Measurements from ENCODE around the gene TYW3.

DNA sequence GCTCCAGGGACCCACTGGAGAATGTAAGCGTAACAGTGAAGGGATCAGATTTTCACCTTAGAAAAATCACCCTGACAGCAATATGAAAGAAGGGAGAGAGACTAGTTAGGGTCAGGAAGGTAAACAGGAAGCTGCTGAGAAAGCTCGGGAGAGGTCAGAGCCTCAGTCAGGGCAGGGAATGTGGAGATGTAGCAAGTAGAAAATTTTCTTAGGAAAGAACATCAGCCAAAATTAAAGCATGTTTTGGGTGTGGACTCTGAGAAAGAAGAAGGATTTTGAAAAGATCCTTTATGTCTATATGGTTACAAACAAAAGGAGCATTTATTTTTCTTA is 42.6 kb upstream of the TYW3 start:
- TF ChIP-seq, protein P1, sequence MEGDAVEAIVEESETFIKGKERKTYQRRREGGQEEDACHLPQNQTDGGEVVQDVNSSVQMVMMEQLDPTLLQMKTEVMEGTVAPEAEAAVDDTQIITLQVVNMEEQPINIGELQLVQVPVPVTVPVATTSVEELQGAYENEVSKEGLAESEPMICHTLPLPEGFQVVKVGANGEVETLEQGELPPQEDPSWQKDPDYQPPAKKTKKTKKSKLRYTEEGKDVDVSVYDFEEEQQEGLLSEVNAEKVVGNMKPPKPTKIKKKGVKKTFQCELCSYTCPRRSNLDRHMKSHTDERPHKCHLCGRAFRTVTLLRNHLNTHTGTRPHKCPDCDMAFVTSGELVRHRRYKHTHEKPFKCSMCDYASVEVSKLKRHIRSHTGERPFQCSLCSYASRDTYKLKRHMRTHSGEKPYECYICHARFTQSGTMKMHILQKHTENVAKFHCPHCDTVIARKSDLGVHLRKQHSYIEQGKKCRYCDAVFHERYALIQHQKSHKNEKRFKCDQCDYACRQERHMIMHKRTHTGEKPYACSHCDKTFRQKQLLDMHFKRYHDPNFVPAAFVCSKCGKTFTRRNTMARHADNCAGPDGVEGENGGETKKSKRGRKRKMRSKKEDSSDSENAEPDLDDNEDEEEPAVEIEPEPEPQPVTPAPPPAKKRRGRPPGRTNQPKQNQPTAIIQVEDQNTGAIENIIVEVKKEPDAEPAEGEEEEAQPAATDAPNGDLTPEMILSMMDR (tag by site-specific recombination; IDR thresholded peaks at IDR 0.05): no peak
- TF ChIP-seq ZNF24 (tag by site-specific recombination; IDR thresholded peaks at IDR 0.05) (no peak), ZBTB20 (tag by site-specific recombination; IDR thresholded peaks at IDR 0.05) (no peak), BCL11A (tag by site-specific recombination; IDR thresholded peaks at IDR 0.05; ENCODE audit: low read depth) (no peak), ZNF211 (tag by site-specific recombination; IDR thresholded peaks at IDR 0.05; ENCODE audit: low read depth) (no peak)
- TF ChIP-seq, protein P2, sequence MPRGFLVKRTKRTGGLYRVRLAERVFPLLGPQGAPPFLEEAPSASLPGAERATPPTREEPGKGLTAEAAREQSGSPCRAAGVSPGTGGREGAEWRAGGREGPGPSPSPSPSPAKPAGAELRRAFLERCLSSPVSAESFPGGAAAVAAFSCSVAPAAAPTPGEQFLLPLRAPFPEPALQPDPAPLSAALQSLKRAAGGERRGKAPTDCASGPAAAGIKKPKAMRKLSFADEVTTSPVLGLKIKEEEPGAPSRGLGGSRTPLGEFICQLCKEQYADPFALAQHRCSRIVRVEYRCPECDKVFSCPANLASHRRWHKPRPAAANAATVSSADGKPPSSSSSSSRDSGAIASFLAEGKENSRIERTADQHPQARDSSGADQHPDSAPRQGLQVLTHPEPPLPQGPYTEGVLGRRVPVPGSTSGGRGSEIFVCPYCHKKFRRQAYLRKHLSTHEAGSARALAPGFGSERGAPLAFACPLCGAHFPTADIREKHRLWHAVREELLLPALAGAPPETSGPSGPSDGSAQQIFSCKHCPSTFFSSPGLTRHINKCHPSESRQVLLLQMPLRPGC (tag by site-specific recombination; IDR thresholded peaks at IDR 0.05): no peak
- TF ChIP-seq, protein P3, sequence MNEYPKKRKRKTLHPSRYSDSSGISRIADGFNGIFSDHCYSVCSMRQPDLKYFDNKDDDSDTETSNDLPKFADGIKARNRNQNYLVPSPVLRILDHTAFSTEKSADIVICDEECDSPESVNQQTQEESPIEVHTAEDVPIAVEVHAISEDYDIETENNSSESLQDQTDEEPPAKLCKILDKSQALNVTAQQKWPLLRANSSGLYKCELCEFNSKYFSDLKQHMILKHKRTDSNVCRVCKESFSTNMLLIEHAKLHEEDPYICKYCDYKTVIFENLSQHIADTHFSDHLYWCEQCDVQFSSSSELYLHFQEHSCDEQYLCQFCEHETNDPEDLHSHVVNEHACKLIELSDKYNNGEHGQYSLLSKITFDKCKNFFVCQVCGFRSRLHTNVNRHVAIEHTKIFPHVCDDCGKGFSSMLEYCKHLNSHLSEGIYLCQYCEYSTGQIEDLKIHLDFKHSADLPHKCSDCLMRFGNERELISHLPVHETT (tag by site-specific recombination; IDR thresholded peaks at IDR 0.05): no peak
- TF ChIP-seq, protein P4, sequence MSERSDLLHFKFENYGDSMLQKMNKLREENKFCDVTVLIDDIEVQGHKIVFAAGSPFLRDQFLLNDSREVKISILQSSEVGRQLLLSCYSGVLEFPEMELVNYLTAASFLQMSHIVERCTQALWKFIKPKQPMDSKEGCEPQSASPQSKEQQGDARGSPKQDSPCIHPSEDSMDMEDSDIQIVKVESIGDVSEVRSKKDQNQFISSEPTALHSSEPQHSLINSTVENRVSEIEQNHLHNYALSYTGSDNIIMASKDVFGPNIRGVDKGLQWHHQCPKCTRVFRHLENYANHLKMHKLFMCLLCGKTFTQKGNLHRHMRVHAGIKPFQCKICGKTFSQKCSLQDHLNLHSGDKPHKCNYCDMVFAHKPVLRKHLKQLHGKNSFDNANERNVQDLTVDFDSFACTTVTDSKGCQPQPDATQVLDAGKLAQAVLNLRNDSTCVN (tag by site-specific recombination; optimal IDR thresholded peaks at IDR 0.05): no peak
